Spleen (tissue), 7 donors: ENCODE results near the gene GLRA2.

ENCODE experiments used
- CTCF ChIP-seq, 11 experiments: fragments of 200-600 bp in 7 of 11; fragments of 450-650 bp in 4 of 11; sonication (generic) in 4 of 11; IDR thresholded peaks in 8 of 11; conservative IDR thresholded peaks in 3 of 11; 1 replicate in 7 of 11; 2 replicates in 4 of 11; pipeline versions ENCODE4 v1.4.0 to v1.8.0; 2016 to 2021; ENCODE audit warnings: antibody characterized with exemption in 11 of 11, inconsistent platforms in 4 of 11, mild to moderate bottlenecking in 1 of 11
- POLR2A ChIP-seq, 3 donors: fragments of 450-650 bp; IDR thresholded peaks; one replicate each; pipeline ENCODE4 v1.5.1; 2017; ENCODE audit warnings: antibody characterized with exemption in 3 of 3, mild to moderate bottlenecking in 1 of 3
- POLR2AphosphoS5 ChIP-seq, 3 donors: sonication (generic); formaldehyde crosslinking; IDR thresholded peaks; one replicate each; pipeline ENCODE4 v1.5.1; 2017; ENCODE audit warnings: antibody characterized with exemption in 3 of 3
- donor health status: DM: no; HTN: no; CAD: no; lungs with moderate emphysema.
- donor health status: DM: no; HTN: no; CAD: no.
- donor health status: DM: no; HTN: no; CAD: no.

- no peak for TF ChIP-seq CTCF (IDR thresholded peaks at IDR 0.05 in 8 of 11, conservative IDR thresholded peaks at IDR 0.05 in 3 of 11)
- no peak for TF ChIP-seq POLR2AphosphoS5 (IDR thresholded peaks at IDR 0.05)
- TF ChIP-seq POLR2A (IDR thresholded peaks at IDR 0.05): no peak
These were observed 69.0 kb downstream of the GLRA2 start for GRCh38 chrX:14598330-14598729.
